Measurements from ENCODE around the gene ARL3. TPM values are rescaled to one million over a fixed set of nuclear protein-coding genes. Genes with fewer than 3 reads are reported as not detected.

ARL3 gene
- total RNA-seq, 1 experiment from 2014 or later = 16.5 TPM

- Histone ChIP-seq H3K23ac (ENCODE audit: insufficient read length, low read depth, low read length) (no peak overlapping the region), H3K18ac (ENCODE audit: insufficient read length, low read depth, low read length) (no peak overlapping the region), H2BK5ac (ENCODE audit: insufficient read length, low read length) (no peak overlapping the region), H4K5ac (ENCODE audit: insufficient read length, low read depth, low read length) (no peak overlapping the region), H3K79me2 (ENCODE audit: insufficient read depth, low read length) (peaks cover 2% of the 10 kb centered on the region; the same call in 1 of the 2 replicates), H2BK120ac (ENCODE audit: low read depth, low read length, poor library complexity, severe bottlenecking) (no peak overlapping the region), H2BK15ac (ENCODE audit: low read depth, low read length) (no peak overlapping the region), H3T11ph (ENCODE audit: low read length) (no peak overlapping the region), H4K8ac (replicated peaks; ENCODE audit: insufficient read length, low read depth, low read length) (no peak overlapping the region), H2AFZ (ENCODE audit: low read length) (no peak overlapping the region), H3K27me3 (ENCODE audit: insufficient read depth, low read length) (no peaks in the 10 kb centered on the region), H3K14ac (ENCODE audit: insufficient read depth, low read length) (no peak overlapping the region), H3K4me1 (ENCODE audit: insufficient read depth, low read length) (no peaks in the 10 kb centered on the region), H3K79me1 (ENCODE audit: insufficient read depth, low read depth, low read length, poor library complexity, severe bottlenecking) (no peaks in the 10 kb centered on the region), H3K4ac (ENCODE audit: low read depth, low read length) (no peak overlapping the region), H4K91ac (ENCODE audit: insufficient read length, low read depth, low read length) (no peak overlapping the region), H3K56ac (ENCODE audit: insufficient read length, low read depth, low read length) (no peak overlapping the region), H3K4me2 (ENCODE audit: insufficient read depth, insufficient read length, low read length) (no peak overlapping the region), H3K9ac (ENCODE audit: extremely low read depth, insufficient read length, low read length) (no peak overlapping the region), H3K27ac (ENCODE audit: insufficient read length, low read depth, low read length) (no peak overlapping the region), H2BK12ac (ENCODE audit: insufficient read length, low read depth, low read length) (no peak overlapping the region), H4K20me1 (ENCODE audit: control insufficient read depth, insufficient read depth, insufficient read length) (no peaks in the 10 kb centered on the region), H3K9me3 (ENCODE audit: control insufficient read depth, low read depth, low read length) (no peaks in the 10 kb centered on the region), H3K23me2 (ENCODE audit: insufficient read length, low read depth, low read length, poor library complexity, severe bottlenecking) (no peaks in the 10 kb centered on the region), H2AK5ac (ENCODE audit: insufficient read length, low read length) (no peak overlapping the region), H2BK20ac (ENCODE audit: low read depth, low read length, poor library complexity, severe bottlenecking) (no peak overlapping the region)
- H3K36me3 Mint-ChIP-seq (ENCODE audit: insufficient read depth in 1 of 3, low read depth in 3 of 3) = peaks cover 0 to 5% (median 0%) of the 10 kb centered on the region in 3 experiments; a peak in 1 of 7 replicates
- H3K9me3 Mint-ChIP-seq = no peaks in the 10 kb centered on the region
- H3K4me1 Mint-ChIP-seq = peaks cover 7% of the 10 kb centered on the region in 2 experiments; a peak in 3 of 4 replicates
- DNase-seq = no peak
- H3K27ac Mint-ChIP-seq = no peak overlapping the region
- no peaks in the 10 kb centered on the region for H3K27me3 Mint-ChIP-seq (ENCODE audit: low read depth)
- H3K4me3 Mint-ChIP-seq = no peak overlapping the region
- no peak for TF ChIP-seq CTCF (conservative IDR thresholded peaks at IDR 0.05)
- WGBS (ENCODE audit: extremely low coverage, insufficient read length, low lambda C conversion rate) = no CpG with 5 or more reads among the region's 7 CpGs
These were observed 48.3 kb upstream of the ARL3 start for GRCh38 chr10:102762401-102763015.
